GM12873 (cell line): ENCODE results near the gene CTIF.

Experiments
- TF ChIP-seq, protein P1 (sequence below): IDR thresholded peaks from 2 replicates; pipeline ENCODE4 v1.5.1; 2012; ENCODE audit warnings: low read depth, mild to moderate bottlenecking, moderate library complexity, low read length, control low read depth; ENCODE audit not compliant: insufficient read depth; ENCODE audit errors: missing control alignments

CTIF gene

DNA sequence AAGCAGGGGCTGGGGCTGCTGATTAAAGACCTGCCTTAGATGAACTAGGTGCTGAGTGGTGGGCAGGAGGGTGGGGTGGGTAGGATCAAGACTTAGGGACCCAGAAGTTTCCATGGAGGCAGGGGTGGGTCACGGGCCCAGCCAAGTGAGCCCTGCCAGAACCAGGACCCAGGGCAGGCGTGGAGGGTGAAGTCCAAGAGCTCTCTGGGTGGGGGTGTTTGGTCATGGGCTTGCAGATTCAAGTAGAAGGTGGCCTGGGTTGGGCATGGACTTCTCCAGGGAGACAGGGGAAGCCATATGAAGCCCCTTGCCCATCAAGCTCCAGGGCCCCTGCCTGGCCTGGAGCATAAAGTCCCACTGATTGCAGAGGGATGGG is 243.1 kb downstream of the CTIF start:
- TF ChIP-seq, protein P1, sequence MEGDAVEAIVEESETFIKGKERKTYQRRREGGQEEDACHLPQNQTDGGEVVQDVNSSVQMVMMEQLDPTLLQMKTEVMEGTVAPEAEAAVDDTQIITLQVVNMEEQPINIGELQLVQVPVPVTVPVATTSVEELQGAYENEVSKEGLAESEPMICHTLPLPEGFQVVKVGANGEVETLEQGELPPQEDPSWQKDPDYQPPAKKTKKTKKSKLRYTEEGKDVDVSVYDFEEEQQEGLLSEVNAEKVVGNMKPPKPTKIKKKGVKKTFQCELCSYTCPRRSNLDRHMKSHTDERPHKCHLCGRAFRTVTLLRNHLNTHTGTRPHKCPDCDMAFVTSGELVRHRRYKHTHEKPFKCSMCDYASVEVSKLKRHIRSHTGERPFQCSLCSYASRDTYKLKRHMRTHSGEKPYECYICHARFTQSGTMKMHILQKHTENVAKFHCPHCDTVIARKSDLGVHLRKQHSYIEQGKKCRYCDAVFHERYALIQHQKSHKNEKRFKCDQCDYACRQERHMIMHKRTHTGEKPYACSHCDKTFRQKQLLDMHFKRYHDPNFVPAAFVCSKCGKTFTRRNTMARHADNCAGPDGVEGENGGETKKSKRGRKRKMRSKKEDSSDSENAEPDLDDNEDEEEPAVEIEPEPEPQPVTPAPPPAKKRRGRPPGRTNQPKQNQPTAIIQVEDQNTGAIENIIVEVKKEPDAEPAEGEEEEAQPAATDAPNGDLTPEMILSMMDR = no peak

DNA sequence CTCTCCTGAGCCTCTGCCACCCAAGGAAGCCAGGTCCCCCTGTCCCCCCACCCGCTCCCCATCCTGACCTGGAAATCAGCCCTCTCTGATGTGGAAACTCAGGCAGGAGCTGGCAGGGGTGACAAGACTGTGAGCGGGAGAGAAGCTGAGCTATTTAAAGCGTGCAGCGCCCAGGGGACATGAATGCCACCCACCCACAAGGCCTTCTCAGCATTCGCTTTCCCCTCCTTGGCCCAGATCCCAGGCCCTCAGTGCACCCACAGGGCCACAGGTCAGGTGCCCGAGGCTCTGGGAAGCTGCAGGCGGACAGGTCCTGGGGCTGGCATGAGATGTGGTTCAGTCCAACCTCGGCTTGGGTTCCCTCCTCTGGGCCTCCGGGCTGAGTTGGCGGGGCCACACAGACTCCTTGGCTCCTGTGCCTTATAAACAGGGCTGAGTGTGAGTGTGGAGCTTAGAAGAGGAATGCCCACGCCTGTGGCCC is 243.6 kb downstream of the CTIF start:
- TF ChIP-seq, protein P1 = no peak

DNA sequence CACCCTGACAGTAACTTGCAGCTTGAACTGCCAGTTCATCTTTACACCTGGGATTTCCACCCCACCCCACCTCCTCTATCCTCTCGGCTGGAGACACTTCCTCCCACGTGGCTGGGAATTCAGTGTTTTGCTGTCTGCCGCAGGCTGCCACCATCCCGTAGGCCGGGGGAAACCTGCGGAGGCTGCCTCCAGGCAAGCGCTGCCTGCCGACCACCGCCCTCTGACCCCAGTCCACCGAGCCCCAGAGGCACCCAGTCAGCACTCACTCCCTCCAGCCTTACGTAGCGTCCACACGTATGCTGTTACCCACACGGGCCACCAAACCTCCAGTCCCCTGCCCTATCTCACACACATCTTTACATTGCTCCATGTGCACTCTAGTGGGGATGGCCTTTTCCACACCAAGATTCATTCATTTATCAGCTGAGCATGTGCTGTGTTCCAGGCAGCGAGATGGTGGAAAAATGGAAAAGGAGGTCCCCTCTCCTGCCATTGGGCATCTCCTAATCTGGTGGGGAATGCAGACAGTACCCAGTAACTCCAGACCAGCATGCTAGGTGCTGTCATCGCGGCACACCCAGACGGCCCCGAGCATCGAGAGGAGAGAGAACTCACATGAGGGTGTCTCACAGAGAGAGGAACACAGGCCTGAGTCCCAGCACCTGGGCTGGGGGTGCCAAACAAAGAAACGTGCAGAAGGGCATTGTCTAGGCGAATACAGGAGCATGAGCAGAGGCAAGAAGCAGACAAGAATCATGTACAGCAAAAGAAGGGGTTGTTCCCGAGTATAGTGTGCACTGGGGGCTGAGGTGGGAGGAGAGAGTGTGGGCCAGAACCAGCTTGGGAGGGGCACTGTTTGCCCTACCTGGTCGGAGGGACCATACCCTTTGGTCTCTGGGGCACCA is 245.0 kb downstream of the CTIF start:
- TF ChIP-seq, protein P1 = no peak

DNA sequence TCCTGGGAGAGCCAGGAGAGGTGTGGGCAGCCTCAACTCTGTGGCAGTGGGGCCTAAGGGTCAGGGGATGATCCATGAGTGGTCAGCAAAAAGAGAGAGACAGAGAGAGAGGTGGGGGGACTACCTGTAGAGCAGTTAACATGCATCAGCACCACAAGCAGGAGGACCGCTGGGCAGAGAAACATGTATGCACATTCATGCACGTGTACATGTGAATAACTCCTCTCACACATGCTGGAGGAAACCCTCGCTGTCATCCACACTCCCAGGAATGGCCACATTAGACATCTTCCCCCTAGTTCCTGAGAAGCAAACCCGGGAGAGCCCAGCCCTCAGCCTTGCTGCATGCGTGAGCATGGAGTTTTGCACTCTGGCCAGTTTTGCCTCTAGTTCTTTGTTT is 245.8 kb downstream of the CTIF start:
- TF ChIP-seq, protein P1 = no peak

DNA sequence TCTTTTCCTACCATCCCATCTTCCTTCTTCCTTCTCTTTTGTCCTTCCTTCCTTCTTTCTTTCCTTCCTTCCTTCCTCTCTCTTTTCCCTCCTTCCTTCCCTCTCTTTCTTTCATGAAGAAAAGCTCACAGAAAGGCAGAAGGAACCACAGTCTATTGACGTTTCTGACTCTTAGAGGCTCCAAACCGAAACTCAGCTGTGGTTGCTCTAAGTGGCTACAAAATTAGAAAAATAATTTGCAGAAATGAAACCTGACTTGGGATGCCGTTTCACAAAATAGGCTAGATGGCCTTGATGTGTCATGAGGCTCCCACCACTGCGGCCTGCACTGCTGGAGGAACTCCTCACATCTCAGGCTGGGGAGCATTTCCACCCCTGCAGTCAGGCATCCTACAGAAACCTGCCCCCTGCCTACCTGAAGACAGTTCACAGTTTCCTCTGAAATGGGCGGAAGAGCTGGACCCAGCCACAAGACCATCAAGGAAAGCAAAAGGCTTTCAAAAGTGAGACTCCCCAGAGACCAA is 246.3 kb downstream of the CTIF start:
- TF ChIP-seq, protein P1 = no peak

DNA sequence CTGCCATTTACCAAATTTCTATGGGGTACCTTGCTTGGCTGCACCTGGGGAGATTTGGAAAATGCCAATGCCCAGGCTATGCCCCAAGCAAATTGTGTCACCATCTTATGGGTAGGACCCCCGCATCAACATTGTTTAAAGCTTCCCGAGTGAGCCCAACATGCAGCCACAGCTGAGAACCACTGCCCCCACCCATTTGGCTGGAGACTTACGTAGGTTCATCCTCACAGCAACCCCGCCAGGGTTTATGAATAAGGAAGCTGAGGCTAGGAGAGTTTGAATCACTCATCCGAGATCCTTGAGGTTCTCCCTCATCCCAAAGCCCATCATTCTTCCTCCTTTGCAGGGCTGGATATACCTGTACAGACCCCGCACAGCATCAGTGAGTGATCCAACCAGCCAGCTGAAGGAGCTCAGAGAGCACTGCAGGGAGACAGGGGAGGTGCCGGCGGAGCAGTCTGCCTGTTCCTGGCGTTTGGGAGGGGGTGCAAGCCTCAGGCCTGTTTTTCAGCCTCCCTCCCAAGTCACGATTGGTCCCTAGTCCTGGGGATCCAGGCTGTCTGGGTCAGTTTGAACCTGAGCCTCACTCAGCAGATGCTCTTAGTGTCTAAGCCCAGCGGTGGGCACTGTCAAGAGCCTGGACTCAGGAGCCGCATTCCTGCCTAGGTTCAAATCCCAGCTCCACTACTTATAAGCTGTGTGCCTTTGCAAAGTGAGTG is 247.1 kb downstream of the CTIF start:
- TF ChIP-seq, protein P1 = no peak
